PC-3 (cell line): ENCODE data around the gene LIPC. TPM values are rescaled to one million over a fixed set of nuclear protein-coding genes. Genes with fewer than 3 reads are reported as not detected.

Experiments
- ATAC-seq: fragments of 200-7000 bp; cut with Tn5 transposase; 2 replicates; pipeline ENCODE4 v1.9.1; 2020; ENCODE audit warnings: mild to moderate bottlenecking, moderate library complexity
- BruUV-seq: library from RNA; stranded (reverse); fragments of 400-500 nt; replicated peaks from 2 replicates; lab custom pipeline; 2021; lab: Mats Ljungman, UMichigan
- CTCF ChIA-PET: fragments of 300-600 bp; sonication (Branson Sonifier 250); formaldehyde crosslinking; loops from one replicate; lab custom pipeline; 2022; ENCODE audit warnings: antibody characterized with exemption; lab: Charles Lee
- POLR2A ChIA-PET: fragments of 300-600 bp; sonication (Branson Sonifier 250); formaldehyde crosslinking; loops from one replicate; lab custom pipeline; 2022; ENCODE audit warnings: antibody characterized with exemption; ENCODE audit not compliant: unreplicated experiment; lab: Charles Lee
- DNase-seq: peaks from one replicate; pipeline ENCODE4 v3.0.0-alpha.2; 2015
- H2AFZ ChIP-seq: fragments of 300-600 bp; sonication (generic); 2 replicates; pipeline ENCODE4 v1.6.0; 2016; ENCODE audit warnings: antibody characterized with exemption, low read length
- H3F3A ChIP-seq: fragments of 300-600 bp; sonication (generic); one replicate; pipeline ENCODE4 v1.6.0; 2017; ENCODE audit warnings: antibody characterized with exemption, low read length, control low read depth, mild to moderate bottlenecking; ENCODE audit not compliant: unreplicated experiment
- H3K27ac ChIP-seq: fragments of 300-600 bp; sonication (generic); 2 replicates; pipeline ENCODE4 v1.5.1; 2016; ENCODE audit warnings: mild to moderate bottlenecking, low read length
- H3K27me3 ChIP-seq: fragments of 300-600 bp; sonication (generic); 2 replicates; pipeline ENCODE4 v1.6.1; 2016; ENCODE audit warnings: low read length, mixed read lengths
- H3K36me3 ChIP-seq: fragments of 300-600 bp; sonication (generic); 2 replicates; pipeline ENCODE4 v1.6.1; 2016; ENCODE audit warnings: low read depth, mixed run types, low read length, mixed read lengths
- H3K4me1 ChIP-seq: fragments of 300-600 bp; sonication (generic); 2 replicates; pipeline ENCODE4 v1.5.1; 2016; ENCODE audit warnings: low read length; ENCODE audit not compliant: insufficient read depth
- H3K4me2 ChIP-seq: fragments of 300-600 bp; sonication (generic); 2 replicates; pipeline ENCODE4 v1.6.0; 2016; ENCODE audit warnings: low read length
- H3K4me3 ChIP-seq: fragments of 300-600 bp; sonication (generic); 2 replicates; pipeline ENCODE4 v1.5.1; 2016; ENCODE audit warnings: mild to moderate bottlenecking, low read length, mixed read lengths
- H3K79me2 ChIP-seq: fragments of 300-600 bp; sonication (generic); 2 replicates; pipeline ENCODE4 v1.6.1; 2017; ENCODE audit warnings: low read length, mixed read lengths
- H3K9ac ChIP-seq: fragments of 300-600 bp; sonication (generic); 2 replicates; pipeline ENCODE4 v1.6.0; 2016; ENCODE audit warnings: mild to moderate bottlenecking, low read length
- H3K9me2 ChIP-seq: fragments of 300-600 bp; sonication (generic); replicated peaks from 2 replicates; pipeline ENCODE4 v1.6.1; 2016; ENCODE audit warnings: mixed run types, low read length, mixed read lengths
- H3K9me3 ChIP-seq: fragments of 300-600 bp; sonication (generic); 2 replicates; pipeline ENCODE4 v1.6.1; 2016; ENCODE audit warnings: low read length, mixed read lengths
- H4K20me1 ChIP-seq: fragments of 300-600 bp; sonication (generic); 2 replicates; pipeline ENCODE4 v1.6.1; 2016; ENCODE audit warnings: low read length, mixed read lengths
- CTCF ChIP-seq: fragments of 300-600 bp; sonication (generic); conservative IDR thresholded peaks from 2 replicates; pipeline ENCODE4 v1.5.1; 2017; ENCODE audit warnings: antibody characterized with exemption, low read depth, mild to moderate bottlenecking, low read length
- EZH2 ChIP-seq: fragments of 300-600 bp; sonication (generic); IDR thresholded peaks from one replicate; pipeline ENCODE4 v1.6.1; 2017; ENCODE audit warnings: antibody characterized with exemption, mild to moderate bottlenecking, low read length; ENCODE audit not compliant: unreplicated experiment
- EZH2phosphoT487 ChIP-seq: fragments of 300-600 bp; sonication (generic); IDR thresholded peaks from 2 replicates; pipeline ENCODE4 v1.6.1; 2018; ENCODE audit warnings: mild to moderate bottlenecking, antibody characterized with exemption, low read length, borderline replicate concordance
- intact Hi-C: fragments of 100-400 bp; cut with micrococcal nuclease; formaldehyde crosslinking; loops from 2 replicates; pipeline ENCODE4 v1.9.0; 2023
- total RNA-seq: library from RNA; depleted of rRNA; stranded (reverse); fragments of >200 nt; gene quantifications from 2 replicates; pipeline ENCODE4 v1.2.3, GENCODE V29; 2014

The LIPC gene
- total RNA-seq, 1 experiment from 2014 or later: not detected

- no peaks in the 10 kb centered on the region for H3K79me2 ChIP-seq
- no peak overlapping the region for H3K9ac ChIP-seq
- no peak for TF ChIP-seq EZH2phosphoT487
- no peak for TF ChIP-seq CTCF
- no peak for TF ChIP-seq EZH2
- H3K9me2 ChIP-seq: no peaks in the 10 kb centered on the region
- intact Hi-C loops: no loop called here
- BruUV-seq: no TSS peak
- no peak overlapping the region for H3K27ac ChIP-seq
- no peaks in the 10 kb centered on the region for H4K20me1 ChIP-seq
- POLR2A ChIA-PET: no interaction called here
- H3K4me3 ChIP-seq: no peak overlapping the region
- CTCF ChIA-PET: no interaction called here
- H3F3A ChIP-seq: no peaks in the 10 kb centered on the region
- DNase-seq (no peak), ATAC-seq (no peak)
- H3K36me3 ChIP-seq: no peaks in the 10 kb centered on the region
- peaks cover 17% of the 10 kb centered on the region for H3K4me1 ChIP-seq
- H3K9me3 ChIP-seq: no peaks in the 10 kb centered on the region
- no peak overlapping the region for H2AFZ ChIP-seq
- H3K27me3 ChIP-seq: no peaks in the 10 kb centered on the region
- H3K4me2 ChIP-seq: no peak overlapping the region
Measured at GRCh38 chr15:58477170-58477569, 45.4 kb downstream of the LIPC start.

GRCh38 chr15:58478035-58478434 lies 46.2 kb downstream of the LIPC start:
- BruUV-seq: no TSS peak
- no peak overlapping the region for H2AFZ ChIP-seq
- no peak overlapping the region for H3K4me2 ChIP-seq
- ATAC-seq (no peak), DNase-seq (no peak)
- no peaks in the 10 kb centered on the region for H3K9me2 ChIP-seq
- no peaks in the 10 kb centered on the region for H3K9me3 ChIP-seq
- no peaks in the 10 kb centered on the region for H3K79me2 ChIP-seq
- no peak overlapping the region for H3K9ac ChIP-seq
- intact Hi-C loops: no loop called here
- H3F3A ChIP-seq: no peaks in the 10 kb centered on the region
- ChIA-PET POLR2A (no interaction called here), CTCF (no interaction called here)
- no peak overlapping the region for H3K27ac ChIP-seq
- no peaks in the 10 kb centered on the region for H3K27me3 ChIP-seq
- H3K36me3 ChIP-seq: no peaks in the 10 kb centered on the region
- TF ChIP-seq EZH2: no peak
- no peak for TF ChIP-seq CTCF
- TF ChIP-seq EZH2phosphoT487: no peak
- no peak overlapping the region for H3K4me3 ChIP-seq
- peaks cover 12% of the 10 kb centered on the region for H3K4me1 ChIP-seq
- no peaks in the 10 kb centered on the region for H4K20me1 ChIP-seq

- POLR2A ChIA-PET: no interaction called here
- H3F3A ChIP-seq: no peaks in the 10 kb centered on the region
- TF ChIP-seq EZH2: no peak
- TF ChIP-seq EZH2phosphoT487: no peak
- TF ChIP-seq CTCF: no peak
- intact Hi-C loops: no loop called here
- peaks cover 6% of the 10 kb centered on the region for H3K4me1 ChIP-seq
- no peaks in the 10 kb centered on the region for H3K9me3 ChIP-seq
- ATAC-seq (no peak), DNase-seq (no peak)
- no peak overlapping the region for H2AFZ ChIP-seq
- H3K9ac ChIP-seq: no peak overlapping the region
- no peak overlapping the region for H3K4me2 ChIP-seq
- H3K9me2 ChIP-seq: no peaks in the 10 kb centered on the region
- CTCF ChIA-PET: no interaction called here
- H3K27ac ChIP-seq: no peak overlapping the region
- H3K27me3 ChIP-seq: no peaks in the 10 kb centered on the region
- BruUV-seq: no TSS peak
- no peaks in the 10 kb centered on the region for H3K36me3 ChIP-seq
- H3K79me2 ChIP-seq: no peaks in the 10 kb centered on the region
- no peaks in the 10 kb centered on the region for H4K20me1 ChIP-seq
- no peak overlapping the region for H3K4me3 ChIP-seq
Measured at GRCh38 chr15:58478579-58478978, 46.8 kb downstream of the LIPC start.
